ENCODE data around the gene ATXN1. TPM values are rescaled to one million over a fixed set of nuclear protein-coding genes. Genes with fewer than 3 reads are reported as not detected.

ATXN1 gene
- total and polyA plus RNA-seq, 2 of the 13 experiments (the other 11 are each of a cell fraction or from before 2014, with no cell fraction given): 20.7 to 39.5 TPM

DNA sequence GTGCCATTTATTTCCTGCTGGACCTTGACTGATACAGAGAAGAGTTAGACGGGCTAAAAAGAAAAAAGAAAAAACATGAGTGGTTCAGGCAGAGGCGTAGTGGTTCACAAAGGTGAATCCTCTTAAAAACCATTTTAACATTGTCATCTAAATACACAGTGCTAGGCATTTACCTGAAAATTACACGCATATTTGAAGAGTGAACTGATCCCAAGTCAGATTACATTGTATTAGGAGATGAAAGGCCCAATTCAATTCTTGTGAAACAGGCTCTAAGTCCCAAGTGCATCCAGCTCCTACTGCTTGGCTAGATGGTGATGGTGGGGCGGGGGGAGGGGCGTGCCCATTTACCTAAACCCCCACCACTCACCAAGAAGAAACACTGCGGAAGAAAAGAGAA, 46.7 kb upstream of the ATXN1 start (continued):
- TF ChIP-seq, protein P1, sequence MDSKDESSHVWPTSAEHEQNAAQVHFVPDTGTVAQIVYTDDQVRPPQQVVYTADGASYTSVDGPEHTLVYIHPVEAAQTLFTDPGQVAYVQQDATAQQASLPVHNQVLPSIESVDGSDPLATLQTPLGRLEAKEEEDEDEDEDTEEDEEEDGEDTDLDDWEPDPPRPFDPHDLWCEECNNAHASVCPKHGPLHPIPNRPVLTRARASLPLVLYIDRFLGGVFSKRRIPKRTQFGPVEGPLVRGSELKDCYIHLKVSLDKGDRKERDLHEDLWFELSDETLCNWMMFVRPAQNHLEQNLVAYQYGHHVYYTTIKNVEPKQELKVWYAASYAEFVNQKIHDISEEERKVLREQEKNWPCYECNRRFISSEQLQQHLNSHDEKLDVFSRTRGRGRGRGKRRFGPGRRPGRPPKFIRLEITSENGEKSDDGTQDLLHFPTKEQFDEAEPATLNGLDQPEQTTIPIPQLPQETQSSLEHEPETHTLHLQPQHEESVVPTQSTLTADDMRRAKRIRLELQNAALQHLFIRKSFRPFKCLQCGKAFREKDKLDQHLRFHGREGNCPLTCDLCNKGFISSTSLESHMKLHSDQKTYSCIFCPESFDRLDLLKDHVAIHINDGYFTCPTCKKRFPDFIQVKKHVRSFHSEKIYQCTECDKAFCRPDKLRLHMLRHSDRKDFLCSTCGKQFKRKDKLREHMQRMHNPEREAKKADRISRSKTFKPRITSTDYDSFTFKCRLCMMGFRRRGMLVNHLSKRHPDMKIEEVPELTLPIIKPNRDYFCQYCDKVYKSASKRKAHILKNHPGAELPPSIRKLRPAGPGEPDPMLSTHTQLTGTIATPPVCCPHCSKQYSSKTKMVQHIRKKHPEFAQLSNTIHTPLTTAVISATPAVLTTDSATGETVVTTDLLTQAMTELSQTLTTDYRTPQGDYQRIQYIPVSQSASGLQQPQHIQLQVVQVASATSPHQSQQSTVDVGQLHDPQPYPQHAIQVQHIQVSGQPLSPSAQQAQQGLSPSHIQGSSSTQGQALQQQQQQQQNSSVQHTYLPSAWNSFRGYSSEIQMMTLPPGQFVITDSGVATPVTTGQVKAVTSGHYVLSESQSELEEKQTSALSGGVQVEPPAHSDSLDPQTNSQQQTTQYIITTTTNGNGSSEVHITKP (CRISPR knock-in tag; IDR thresholded peaks at IDR 0.05; ENCODE audit: low read depth): no peak
- TF ChIP-seq U2AF2 (IDR thresholded peaks at IDR 0.05; ENCODE audit: low read depth, low read length): no peak
- TF ChIP-seq, protein P2, sequence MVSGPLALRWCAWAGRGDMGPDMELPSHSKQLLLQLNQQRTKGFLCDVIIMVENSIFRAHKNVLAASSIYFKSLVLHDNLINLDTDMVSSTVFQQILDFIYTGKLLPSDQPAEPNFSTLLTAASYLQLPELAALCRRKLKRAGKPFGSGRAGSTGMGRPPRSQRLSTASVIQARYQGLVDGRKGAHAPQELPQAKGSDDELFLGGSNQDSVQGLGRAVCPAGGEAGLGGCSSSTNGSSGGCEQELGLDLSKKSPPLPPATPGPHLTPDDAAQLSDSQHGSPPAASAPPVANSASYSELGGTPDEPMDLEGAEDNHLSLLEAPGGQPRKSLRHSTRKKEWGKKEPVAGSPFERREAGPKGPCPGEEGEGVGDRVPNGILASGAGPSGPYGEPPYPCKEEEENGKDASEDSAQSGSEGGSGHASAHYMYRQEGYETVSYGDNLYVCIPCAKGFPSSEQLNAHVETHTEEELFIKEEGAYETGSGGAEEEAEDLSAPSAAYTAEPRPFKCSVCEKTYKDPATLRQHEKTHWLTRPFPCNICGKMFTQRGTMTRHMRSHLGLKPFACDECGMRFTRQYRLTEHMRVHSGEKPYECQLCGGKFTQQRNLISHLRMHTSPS (CRISPR knock-in tag; IDR thresholded peaks at IDR 0.05; ENCODE audit: low read depth): no peak
- TF ChIP-seq, protein P3, sequence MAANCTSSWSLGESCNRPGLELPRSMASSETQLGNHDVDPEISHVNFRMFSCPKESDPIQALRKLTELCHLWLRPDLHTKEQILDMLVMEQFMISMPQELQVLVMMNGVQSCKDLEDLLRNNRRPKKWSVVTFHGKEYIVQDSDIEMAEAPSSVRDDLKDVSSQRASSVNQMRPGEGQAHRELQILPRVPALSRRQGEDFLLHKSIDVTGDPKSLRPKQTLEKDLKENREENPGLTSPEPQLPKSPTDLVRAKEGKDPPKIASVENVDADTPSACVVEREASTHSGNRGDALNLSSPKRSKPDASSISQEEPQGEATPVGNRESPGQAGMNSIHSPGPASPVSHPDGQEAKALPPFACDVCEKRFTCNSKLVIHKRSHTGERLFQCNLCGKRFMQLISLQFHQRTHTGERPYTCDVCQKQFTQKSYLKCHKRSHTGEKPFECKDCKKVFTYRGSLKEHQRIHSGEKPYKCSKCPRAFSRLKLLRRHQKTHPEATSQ (CRISPR knock-in tag; IDR thresholded peaks at IDR 0.05; ENCODE audit: borderline replicate concordance): no peak
- TF ChIP-seq NFE2 (CRISPR knock-in tag; IDR thresholded peaks at IDR 0.05): peak; percentile 86
- no peak for TF ChIP-seq RORA (CRISPR knock-in tag; IDR thresholded peaks at IDR 0.05)
- TF ChIP-seq PHF8 (CRISPR knock-in tag; IDR thresholded peaks at IDR 0.05): no peak
- no peak for TF ChIP-seq SP1 (IDR thresholded peaks at IDR 0.05)
- TF ChIP-seq SP1 (CRISPR knock-in tag; IDR thresholded peaks at IDR 0.05): peak; percentile 19; the same call in 1 of the 2 replicates
- TF ChIP-seq, protein P4, sequence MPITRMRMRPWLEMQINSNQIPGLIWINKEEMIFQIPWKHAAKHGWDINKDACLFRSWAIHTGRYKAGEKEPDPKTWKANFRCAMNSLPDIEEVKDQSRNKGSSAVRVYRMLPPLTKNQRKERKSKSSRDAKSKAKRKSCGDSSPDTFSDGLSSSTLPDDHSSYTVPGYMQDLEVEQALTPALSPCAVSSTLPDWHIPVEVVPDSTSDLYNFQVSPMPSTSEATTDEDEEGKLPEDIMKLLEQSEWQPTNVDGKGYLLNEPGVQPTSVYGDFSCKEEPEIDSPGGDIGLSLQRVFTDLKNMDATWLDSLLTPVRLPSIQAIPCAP (CRISPR knock-in tag; IDR thresholded peaks at IDR 0.05; ENCODE audit: low read depth): no peak
- TF ChIP-seq YEATS2 (CRISPR knock-in tag; IDR thresholded peaks at IDR 0.05; ENCODE audit: borderline replicate concordance): no peak
- no peak for TF ChIP-seq ZNF263 (CRISPR knock-in tag; IDR thresholded peaks at IDR 0.05)
- TF ChIP-seq, protein P5, sequence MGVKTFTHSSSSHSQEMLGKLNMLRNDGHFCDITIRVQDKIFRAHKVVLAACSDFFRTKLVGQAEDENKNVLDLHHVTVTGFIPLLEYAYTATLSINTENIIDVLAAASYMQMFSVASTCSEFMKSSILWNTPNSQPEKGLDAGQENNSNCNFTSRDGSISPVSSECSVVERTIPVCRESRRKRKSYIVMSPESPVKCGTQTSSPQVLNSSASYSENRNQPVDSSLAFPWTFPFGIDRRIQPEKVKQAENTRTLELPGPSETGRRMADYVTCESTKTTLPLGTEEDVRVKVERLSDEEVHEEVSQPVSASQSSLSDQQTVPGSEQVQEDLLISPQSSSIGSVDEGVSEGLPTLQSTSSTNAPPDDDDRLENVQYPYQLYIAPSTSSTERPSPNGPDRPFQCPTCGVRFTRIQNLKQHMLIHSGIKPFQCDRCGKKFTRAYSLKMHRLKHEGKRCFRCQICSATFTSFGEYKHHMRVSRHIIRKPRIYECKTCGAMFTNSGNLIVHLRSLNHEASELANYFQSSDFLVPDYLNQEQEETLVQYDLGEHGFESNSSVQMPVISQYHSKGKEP (CRISPR knock-in tag; IDR thresholded peaks at IDR 0.05): no peak
- TF ChIP-seq ZNF543 (CRISPR knock-in tag; IDR thresholded peaks at IDR 0.05): no peak
- no peak for TF ChIP-seq ZNF792 (CRISPR knock-in tag; IDR thresholded peaks at IDR 0.05)
- no peak for TF ChIP-seq ZNF317 (CRISPR knock-in tag; IDR thresholded peaks at IDR 0.05)
- TF ChIP-seq SMC3 (IDR thresholded peaks at IDR 0.05; ENCODE audit: low read length): no peak
- no peak for TF ChIP-seq POLR2AphosphoS5 (IDR thresholded peaks at IDR 0.05; ENCODE audit: low read depth, low read length)
- no peak for TF ChIP-seq DR1 (CRISPR knock-in tag; IDR thresholded peaks at IDR 0.05)
- no peak for TF ChIP-seq TBX3 (IDR thresholded peaks at IDR 0.05; ENCODE audit: borderline replicate concordance)
- TF ChIP-seq ZNF343 (CRISPR knock-in tag; IDR thresholded peaks at IDR 0.05): no peak
